ENCODE data around the gene ACBD7.
A peak's percentile ranks its signal among the peaks of the same experiment; 100 is the strongest.

ACBD7 gene

GRCh38 chr10:15084502-15084922 lies 4.1 kb downstream of the ACBD7 start:
- no peak for DNase-seq

- no peak for DNase-seq
These were observed 4.7 kb downstream of the ACBD7 start for GRCh38 chr10:15083674-15084501.

- no peak for DNase-seq
These were observed 13.2 kb downstream of the ACBD7 start for GRCh38 chr10:15075421-15075820.

GRCh38 chr10:15072358-15072757 lies 16.2 kb downstream of the ACBD7 start:
- no peak for DNase-seq

GRCh38 chr10:15069230-15069629 lies 19.3 kb downstream of the ACBD7 start:
- no peak for DNase-seq

- no peak for DNase-seq
These were observed 19.8 kb downstream of the ACBD7 start for GRCh38 chr10:15068802-15069201.

- no peak for DNase-seq
These were observed 21.4 kb downstream of the ACBD7 start for GRCh38 chr10:15067154-15067553.

- DNase-seq = no peak
These were observed 27.9 kb downstream of the ACBD7 start for GRCh38 chr10:15060638-15061037.

- no peak for DNase-seq
These were observed 28.7 kb downstream of the ACBD7 start for GRCh38 chr10:15059914-15060313.

GRCh38 chr10:15058689-15059088 lies 29.9 kb downstream of the ACBD7 start:
- no peak for DNase-seq

GRCh38 chr10:15053061-15053460 lies 35.5 kb downstream of the ACBD7 start:
- no peak for DNase-seq

- no peak for DNase-seq
These were observed 36.5 kb downstream of the ACBD7 start for GRCh38 chr10:15052121-15052520.

- DNase-seq = no peak
These were observed 39.0 kb downstream of the ACBD7 start for GRCh38 chr10:15049533-15049932.

GRCh38 chr10:15046626-15047025 lies 42.0 kb downstream of the ACBD7 start:
- no peak for DNase-seq

- no peak for DNase-seq
These were observed 43.2 kb downstream of the ACBD7 start for GRCh38 chr10:15045380-15045779.

GRCh38 chr10:15043674-15044073 lies 44.9 kb downstream of the ACBD7 start, which contains the start of gene OLAH:
TSS of gene OLAH (plus strand) at chr10:15043943. CDS start at chr10:15047289, 3,346 bp downstream.
- DNase-seq = peak; percentile 4

- DNase-seq = no peak
These were observed 50.2 kb downstream of the ACBD7 start for GRCh38 chr10:15038416-15038815.

GRCh38 chr10:15037691-15038090 lies 50.9 kb downstream of the ACBD7 start:
- DNase-seq = no peak

- DNase-seq = peak; percentile 37
These were observed 52.9 kb downstream of the ACBD7 start for GRCh38 chr10:15035385-15036301.

GRCh38 chr10:15027741-15028140 lies 60.8 kb downstream of the ACBD7 start:
- DNase-seq = peak; percentile 27
